ENCODE results near the gene TP53TG5.

TP53TG5 gene

DNA sequence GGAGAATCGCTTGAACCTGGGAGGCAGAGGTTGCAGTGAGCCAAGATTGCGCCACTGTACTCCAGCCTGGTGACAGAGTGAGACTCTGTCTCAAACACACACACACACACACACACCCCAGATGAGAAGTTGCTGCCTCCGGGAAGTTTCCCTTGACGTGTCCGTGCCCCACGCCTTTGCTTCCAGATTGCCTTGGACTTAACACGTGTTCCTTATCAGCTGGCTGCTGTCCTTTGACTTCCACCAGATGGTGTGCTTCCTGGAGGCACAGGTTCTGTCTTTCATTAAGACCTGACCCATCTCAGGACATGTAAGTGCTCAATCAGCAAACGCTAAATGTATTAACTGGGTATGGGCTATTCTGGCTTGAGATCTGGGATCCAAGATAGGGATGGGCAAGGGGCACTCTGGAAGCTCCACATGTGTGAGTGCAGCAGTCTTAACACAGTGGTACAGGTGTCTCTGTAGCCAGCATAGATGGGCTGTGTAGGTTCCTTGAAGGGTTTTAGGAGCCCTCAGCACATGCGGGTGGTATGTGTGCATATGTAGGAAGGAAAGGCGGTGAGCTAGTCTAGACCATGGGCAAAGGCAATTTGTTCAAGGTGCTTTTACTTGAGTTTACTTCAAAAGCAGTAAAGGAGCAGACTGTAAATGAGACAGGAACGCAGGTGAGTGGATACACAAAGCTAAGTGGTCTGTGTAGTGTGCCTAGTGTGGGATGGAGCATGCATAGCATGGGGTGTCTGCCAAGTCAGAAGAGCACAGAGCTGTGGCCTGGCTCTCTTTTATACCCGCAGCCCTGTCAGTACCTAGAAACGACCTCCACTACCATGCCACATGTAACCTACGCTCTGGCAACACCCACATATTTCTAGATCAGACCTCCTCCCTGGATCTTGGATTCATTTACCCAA lies 49.4 kb upstream of the TP53TG5 start (continued):
- TF ChIP-seq, protein P1, sequence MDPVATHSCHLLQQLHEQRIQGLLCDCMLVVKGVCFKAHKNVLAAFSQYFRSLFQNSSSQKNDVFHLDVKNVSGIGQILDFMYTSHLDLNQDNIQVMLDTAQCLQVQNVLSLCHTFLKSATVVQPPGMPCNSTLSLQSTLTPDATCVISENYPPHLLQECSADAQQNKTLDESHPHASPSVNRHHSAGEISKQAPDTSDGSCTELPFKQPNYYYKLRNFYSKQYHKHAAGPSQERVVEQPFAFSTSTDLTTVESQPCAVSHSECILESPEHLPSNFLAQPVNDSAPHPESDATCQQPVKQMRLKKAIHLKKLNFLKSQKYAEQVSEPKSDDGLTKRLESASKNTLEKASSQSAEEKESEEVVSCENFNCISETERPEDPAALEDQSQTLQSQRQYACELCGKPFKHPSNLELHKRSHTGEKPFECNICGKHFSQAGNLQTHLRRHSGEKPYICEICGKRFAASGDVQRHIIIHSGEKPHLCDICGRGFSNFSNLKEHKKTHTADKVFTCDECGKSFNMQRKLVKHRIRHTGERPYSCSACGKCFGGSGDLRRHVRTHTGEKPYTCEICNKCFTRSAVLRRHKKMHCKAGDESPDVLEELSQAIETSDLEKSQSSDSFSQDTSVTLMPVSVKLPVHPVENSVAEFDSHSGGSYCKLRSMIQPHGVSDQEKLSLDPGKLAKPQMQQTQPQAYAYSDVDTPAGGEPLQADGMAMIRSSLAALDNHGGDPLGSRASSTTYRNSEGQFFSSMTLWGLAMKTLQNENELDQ (tag by site-specific recombination; IDR thresholded peaks at IDR 0.05; ENCODE audit: low read depth): no peak
- TF ChIP-seq ZXDB (tag by site-specific recombination; IDR thresholded peaks at IDR 0.05) (no peak), OVOL3 (tag by site-specific recombination; IDR thresholded peaks at IDR 0.05) (no peak), BCL11B (tag by site-specific recombination; IDR thresholded peaks at IDR 0.05; ENCODE audit: low read depth) (no peak), ZNF398 (tag by site-specific recombination; IDR thresholded peaks at IDR 0.05) (no peak)

DNA sequence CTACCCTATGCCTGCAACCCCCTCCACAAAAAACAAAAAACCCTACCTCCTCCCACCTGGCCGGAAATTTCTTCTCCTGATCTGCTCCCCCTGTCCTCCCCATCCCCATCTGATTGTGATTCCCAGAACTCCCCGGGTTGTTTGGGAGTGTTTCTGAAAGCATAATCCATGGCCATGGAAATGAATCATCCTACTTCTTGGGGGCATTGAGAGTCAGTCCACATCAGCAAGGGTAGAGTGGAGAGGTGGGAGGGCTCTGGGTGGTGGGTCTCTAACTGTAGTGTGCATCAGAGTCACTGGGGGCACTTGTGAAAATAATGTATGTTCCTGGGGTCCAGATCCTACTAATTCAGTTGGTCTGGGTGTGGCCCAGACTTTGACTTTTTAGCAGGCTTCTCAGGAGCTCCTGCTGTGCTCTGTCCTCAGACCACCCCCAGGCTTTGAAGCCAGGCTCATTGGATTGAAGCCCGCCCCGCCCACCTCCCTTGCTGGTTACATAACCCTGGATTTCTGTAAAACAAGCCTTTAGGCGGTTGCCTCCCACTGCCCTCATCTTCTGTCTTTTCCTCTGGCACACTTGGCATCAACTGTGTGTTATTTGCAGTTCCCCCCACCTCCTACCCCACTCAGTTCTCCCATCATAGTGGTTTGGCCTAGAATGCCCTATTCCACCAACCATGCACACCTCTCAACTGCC lies 48.3 kb upstream of the TP53TG5 start:
- H3K9me3 ChIP-seq (ENCODE audit: control insufficient read depth, insufficient read depth, low read depth, low read length): no peaks in the 10 kb centered on the region
- TF ChIP-seq EGR2 (tag by site-specific recombination; IDR thresholded peaks at IDR 0.05; ENCODE audit: low read depth): peak; percentile 95
- TF ChIP-seq, protein P2, sequence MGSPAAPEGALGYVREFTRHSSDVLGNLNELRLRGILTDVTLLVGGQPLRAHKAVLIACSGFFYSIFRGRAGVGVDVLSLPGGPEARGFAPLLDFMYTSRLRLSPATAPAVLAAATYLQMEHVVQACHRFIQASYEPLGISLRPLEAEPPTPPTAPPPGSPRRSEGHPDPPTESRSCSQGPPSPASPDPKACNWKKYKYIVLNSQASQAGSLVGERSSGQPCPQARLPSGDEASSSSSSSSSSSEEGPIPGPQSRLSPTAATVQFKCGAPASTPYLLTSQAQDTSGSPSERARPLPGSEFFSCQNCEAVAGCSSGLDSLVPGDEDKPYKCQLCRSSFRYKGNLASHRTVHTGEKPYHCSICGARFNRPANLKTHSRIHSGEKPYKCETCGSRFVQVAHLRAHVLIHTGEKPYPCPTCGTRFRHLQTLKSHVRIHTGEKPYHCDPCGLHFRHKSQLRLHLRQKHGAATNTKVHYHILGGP (tag by site-specific recombination; IDR thresholded peaks at IDR 0.05): no peak
- TF ChIP-seq ZFHX2 (tag by site-specific recombination; conservative IDR thresholded peaks at IDR 0.05): peak; percentile 94
- peak; percentile 73 for TF ChIP-seq KLF1 (tag by site-specific recombination; IDR thresholded peaks at IDR 0.05)
- TF ChIP-seq, protein P3, sequence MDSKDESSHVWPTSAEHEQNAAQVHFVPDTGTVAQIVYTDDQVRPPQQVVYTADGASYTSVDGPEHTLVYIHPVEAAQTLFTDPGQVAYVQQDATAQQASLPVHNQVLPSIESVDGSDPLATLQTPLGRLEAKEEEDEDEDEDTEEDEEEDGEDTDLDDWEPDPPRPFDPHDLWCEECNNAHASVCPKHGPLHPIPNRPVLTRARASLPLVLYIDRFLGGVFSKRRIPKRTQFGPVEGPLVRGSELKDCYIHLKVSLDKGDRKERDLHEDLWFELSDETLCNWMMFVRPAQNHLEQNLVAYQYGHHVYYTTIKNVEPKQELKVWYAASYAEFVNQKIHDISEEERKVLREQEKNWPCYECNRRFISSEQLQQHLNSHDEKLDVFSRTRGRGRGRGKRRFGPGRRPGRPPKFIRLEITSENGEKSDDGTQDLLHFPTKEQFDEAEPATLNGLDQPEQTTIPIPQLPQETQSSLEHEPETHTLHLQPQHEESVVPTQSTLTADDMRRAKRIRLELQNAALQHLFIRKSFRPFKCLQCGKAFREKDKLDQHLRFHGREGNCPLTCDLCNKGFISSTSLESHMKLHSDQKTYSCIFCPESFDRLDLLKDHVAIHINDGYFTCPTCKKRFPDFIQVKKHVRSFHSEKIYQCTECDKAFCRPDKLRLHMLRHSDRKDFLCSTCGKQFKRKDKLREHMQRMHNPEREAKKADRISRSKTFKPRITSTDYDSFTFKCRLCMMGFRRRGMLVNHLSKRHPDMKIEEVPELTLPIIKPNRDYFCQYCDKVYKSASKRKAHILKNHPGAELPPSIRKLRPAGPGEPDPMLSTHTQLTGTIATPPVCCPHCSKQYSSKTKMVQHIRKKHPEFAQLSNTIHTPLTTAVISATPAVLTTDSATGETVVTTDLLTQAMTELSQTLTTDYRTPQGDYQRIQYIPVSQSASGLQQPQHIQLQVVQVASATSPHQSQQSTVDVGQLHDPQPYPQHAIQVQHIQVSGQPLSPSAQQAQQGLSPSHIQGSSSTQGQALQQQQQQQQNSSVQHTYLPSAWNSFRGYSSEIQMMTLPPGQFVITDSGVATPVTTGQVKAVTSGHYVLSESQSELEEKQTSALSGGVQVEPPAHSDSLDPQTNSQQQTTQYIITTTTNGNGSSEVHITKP (tag by site-specific recombination; IDR thresholded peaks at IDR 0.05): peak; percentile 42; the same call in 1 of the 2 replicates
- H3K4me1 ChIP-seq (ENCODE audit: control insufficient read depth, insufficient read depth, low read length): no peaks in the 10 kb centered on the region
- H3K27ac ChIP-seq (ENCODE audit: extremely low read depth, low read depth, low read length): no peak overlapping the region
- ChIA-PET POLR2A (interaction anchor here (1.3 kb wide), 1 partner anchor 11 kb away, joined by 3 read pairs; the partner anchor contains the start of gene PIGT), CTCF (interaction anchor here (0.8 to 1.8 kb wide), 3 partner anchors 10 to 53 kb away, joined by 3 to 8 read pairs (median 7); no protein-coding TSS in a partner anchor)
- H3K36me3 ChIP-seq (ENCODE audit: control insufficient read depth in 2 of 2, insufficient read depth in 1 of 2, low read length in 2 of 2): peaks cover 11 to 46% of the 10 kb centered on the region in 2 experiments
- H3K4me3 ChIP-seq (ENCODE audit: low read depth, low read length): no peak overlapping the region

Data from HEK293 (cell line).